Uterus (tissue), 4 donors: ENCODE data around the gene NEDD4L. TPM values are rescaled to one million over a fixed set of nuclear protein-coding genes. Genes with fewer than 3 reads are reported as not detected.
"Not testable (repeated sequence)": the region's sequence is repeated elsewhere in the genome, so short reads cannot be mapped to it uniquely, and the experiment has no call there.

Source experiments
- DNase-seq, 2 donors: peaks; one replicate each; pipeline ENCODE4 v3.0.0-alpha.2; 2019 to 2020
- H3K27ac ChIP-seq, 2 donors: fragments of 200-600 bp; sonication (generic); 1 replicate in 1 of 2; 2 replicates in 1 of 2; pipeline ENCODE4 v1.5.1; 2016 to 2018
- H3K27me3 ChIP-seq, 2 donors: fragments of 200-600 bp; sonication (generic); one replicate each; pipeline ENCODE4 v1.5.1; 2018 to 2019; ENCODE audit warnings: control low read depth in 1 of 2
- H3K36me3 ChIP-seq, 2 donors: fragments of 200-600 bp; sonication (generic); one replicate each; pipeline ENCODE4 v1.5.1; 2019; ENCODE audit warnings: control low read depth in 1 of 2
- H3K4me1 ChIP-seq, 2 donors: fragments of 200-600 bp; sonication (generic); one replicate each; pipeline ENCODE4 v1.5.1; 2018 to 2019; ENCODE audit warnings: control low read depth in 1 of 2
- H3K4me3 ChIP-seq, 2 donors: fragments of 200-600 bp; sonication (generic); 1 replicate in 1 of 2; 2 replicates in 1 of 2; pipeline ENCODE4 v1.5.1; 2018 to 2019; ENCODE audit warnings: mild to moderate bottlenecking in 1 of 2
- H3K9me3 ChIP-seq, 2 donors: fragments of 200-600 bp; sonication (generic); one replicate each; pipeline ENCODE4 v1.5.1; 2019; ENCODE audit warnings: control low read depth in 1 of 2
- CTCF ChIP-seq, 4 experiments: fragments of 200-600 bp in 2 of 4; fragments of 450-650 bp in 2 of 4; sonication (generic) in 2 of 4; IDR thresholded peaks; one replicate each; pipeline ENCODE4 v1.5.1; 2016 to 2019; ENCODE audit warnings: antibody characterized with exemption in 4 of 4, mild to moderate bottlenecking in 2 of 4, moderate library complexity in 1 of 4
- POLR2A ChIP-seq, 2 donors: fragments of 450-650 bp; IDR thresholded peaks; one replicate each; pipeline ENCODE4 v1.6.1; 2016; ENCODE audit warnings: antibody characterized with exemption in 2 of 2, mild to moderate bottlenecking in 1 of 2, moderate library complexity in 1 of 2
- intact Hi-C: fragments of 100-400 bp; cut with DNase I; formaldehyde crosslinking; loops from one replicate; pipeline ENCODE4 v1.15.1; 2023; ENCODE audit warnings: low total_unique reads
- total RNA-seq, 4 donors: library from RNA; depleted of rRNA in 3 of 4; stranded (reverse); fragments of >200 nt in 3 of 4; gene quantifications; one replicate each; pipeline versions ENCODE4 v1.1.0 to v1.2.4, GENCODE V29; 2014 to 2023
- donor health status: DM: yes; HTN: yes; CAD: no.

NEDD4L gene
- total RNA-seq, 4 donors from 2014 or later = 6.2 to 45.9 (median 32.3) TPM

GRCh38 chr18:58276789-58277739 is 233.0 kb downstream of the NEDD4L start:
- Histone ChIP-seq H3K27me3 (no peaks in the 10 kb centered on the region), H3K4me3 (no peak overlapping the region), H3K36me3 (no peaks in the 10 kb centered on the region), H3K9me3 (no peaks in the 10 kb centered on the region), H3K4me1 (no peaks in the 10 kb centered on the region), H3K27ac (no peak overlapping the region)
- DNase-seq = no peak
- intact Hi-C loops = loop anchor here (10.0 kb wide), 1 partner anchor 1282 kb away; no protein-coding TSS in a partner anchor
- TF ChIP-seq POLR2A (IDR thresholded peaks at IDR 0.05) (no peak), CTCF (IDR thresholded peaks at IDR 0.05) (no peak)

- TF ChIP-seq CTCF (IDR thresholded peaks at IDR 0.05) (no peak), POLR2A (IDR thresholded peaks at IDR 0.05) (no peak)
- DNase-seq = no peak
- Histone ChIP-seq H3K27ac (no peak overlapping the region), H3K36me3 (no peaks in the 10 kb centered on the region), H3K4me3 (no peak overlapping the region), H3K4me1 (no peaks in the 10 kb centered on the region), H3K9me3 (no peaks in the 10 kb centered on the region), H3K27me3 (no peaks in the 10 kb centered on the region)
- intact Hi-C loops = loop anchor here (10.0 kb wide), 1 partner anchor 1285 kb away; no protein-coding TSS in a partner anchor
Observed at GRCh38 chr18:58279504-58280175, 235.6 kb downstream of the NEDD4L start.

- Histone ChIP-seq H3K27me3 (no peaks in the 10 kb centered on the region), H3K4me1 (no peaks in the 10 kb centered on the region), H3K4me3 (no peak overlapping the region), H3K36me3 (no peaks in the 10 kb centered on the region), H3K9me3 (no peaks in the 10 kb centered on the region), H3K27ac (no peak overlapping the region)
- intact Hi-C loops = no loop called here
- DNase-seq = no peak
- TF ChIP-seq POLR2A (IDR thresholded peaks at IDR 0.05) (no peak), CTCF (IDR thresholded peaks at IDR 0.05) (no peak)
Observed at GRCh38 chr18:58280191-58280590, 236.2 kb downstream of the NEDD4L start.

GRCh38 chr18:58282872-58283271 is 238.8 kb downstream of the NEDD4L start:
- H3K27ac ChIP-seq, DNase-seq, H3K9me3 ChIP-seq, H3K4me1 ChIP-seq, H3K36me3 ChIP-seq, H3K4me3 ChIP-seq, intact Hi-C loops, H3K27me3 ChIP-seq: not testable (repeated sequence)

GRCh38 chr18:58284699-58285448 is 240.8 kb downstream of the NEDD4L start:
- intact Hi-C loops = no loop called here
- no peak for DNase-seq

More at GRCh38 chr18:58284699-58285448, 240.8 kb downstream of the NEDD4L start:
- TF ChIP-seq POLR2A (IDR thresholded peaks at IDR 0.05) = no peak
- no peak for TF ChIP-seq CTCF (IDR thresholded peaks at IDR 0.05)
- Histone ChIP-seq H3K27me3 (no peaks in the 10 kb centered on the region), H3K4me3 (no peak overlapping the region), H3K27ac (no peak overlapping the region), H3K4me1 (no peaks in the 10 kb centered on the region), H3K36me3 (no peaks in the 10 kb centered on the region), H3K9me3 (no peaks in the 10 kb centered on the region)
